Measurements from ENCODE around the gene MRPS7. TPM values are rescaled to one million over a fixed set of nuclear protein-coding genes. Genes with fewer than 3 reads are reported as not detected.
A peak's percentile ranks its signal among the peaks of the same experiment; 100 is the strongest.

MRPS7 gene
- total and polyA plus RNA-seq, 8 donors = 11.3 to 34.0 (median 20.0) TPM

DNA sequence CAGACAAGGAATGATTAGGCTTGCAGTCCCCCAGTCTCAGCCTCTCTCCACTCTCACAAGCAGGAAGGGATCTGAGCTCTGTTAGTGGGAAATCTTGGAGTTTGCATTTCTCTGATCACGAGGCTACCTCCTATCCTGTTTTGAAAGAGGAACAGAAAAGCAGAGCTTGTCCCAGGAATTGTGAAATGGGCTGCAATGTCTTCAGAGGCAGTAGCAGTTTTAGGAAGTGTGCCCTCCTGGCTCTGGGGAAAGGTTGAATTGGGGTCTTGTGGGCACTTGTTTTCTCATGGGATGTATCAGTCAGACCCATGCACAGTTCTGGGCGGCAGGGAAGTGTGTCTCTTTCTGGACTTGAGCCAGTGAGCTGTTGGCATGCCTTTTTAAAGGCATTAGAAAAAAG lies 33.4 kb upstream of the MRPS7 start:
- Histone ChIP-seq H3K36me3 (peaks cover 0 to 48% (median 16%) of the 10 kb centered on the region in 3 donors), H3K9me3 (no peaks in the 10 kb centered on the region), H3K4me1 (no peaks in the 10 kb centered on the region), H3K27me3 (no peaks in the 10 kb centered on the region), H3K4me3 (no peak overlapping the region), H3K27ac (peak overlapping the region in 1 of 4 donors; percentile 17)
- ATAC-seq (peak in 3 of 4 donors; percentile 17 to 65 (median 58)), DNase-seq (no peak), FAIRE-seq (no peak)
- WGBS, 2 donors = 63 to 78% methylated on average over 2 of the region's 2 CpGs
- intact Hi-C loops (cut with DNase I) = no loop called here
- no peak for TF ChIP-seq CTCF (IDR thresholded peaks at IDR 0.05)

- intact Hi-C loops (cut with DNase I) = no loop called here
- Histone ChIP-seq H3K4me3 (no peak overlapping the region), H3K9me3 (no peaks in the 10 kb centered on the region), H3K36me3 (peaks cover 0 to 48% (median 16%) of the 10 kb centered on the region in 3 donors), H3K27me3 (no peaks in the 10 kb centered on the region), H3K27ac (peak overlapping the region in 1 of 4 donors; percentile 17), H3K4me1 (no peaks in the 10 kb centered on the region)
- 80 to 82% methylated on average over 4 of the region's 4 CpGs for WGBS, 2 donors
- no peak for FAIRE-seq
- ATAC-seq = peak in 2 of 4 donors; percentile 49 to 51
- no peak for DNase-seq
- no peak for TF ChIP-seq CTCF (IDR thresholded peaks at IDR 0.05)
Measured at GRCh38 chr17:75228847-75229246, 32.8 kb upstream of the MRPS7 start.

DNA sequence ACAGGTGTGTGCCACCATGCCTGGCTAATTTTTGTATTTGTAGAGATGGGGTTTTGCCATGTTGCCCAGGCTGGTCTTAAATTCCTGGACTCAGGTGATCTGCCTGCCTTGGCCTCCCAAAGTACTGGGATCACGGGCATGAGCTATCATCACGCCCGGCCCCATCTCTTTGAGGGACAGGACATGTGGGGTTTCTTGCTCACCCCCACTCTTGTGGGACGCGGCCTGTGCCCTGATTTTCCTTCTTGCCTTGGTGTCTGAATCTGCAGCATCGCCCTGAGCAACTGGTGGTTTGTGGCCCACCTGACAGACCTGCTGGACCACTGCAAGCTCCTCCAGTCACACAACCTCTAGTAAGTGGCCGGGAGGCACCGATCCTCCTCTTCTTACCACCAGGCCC lies 30.6 kb upstream of the MRPS7 start:
- Histone ChIP-seq H3K4me1 (no peaks in the 10 kb centered on the region), H3K4me3 (no peak overlapping the region), H3K9me3 (no peaks in the 10 kb centered on the region), H3K27me3 (no peaks in the 10 kb centered on the region), H3K27ac (no peak overlapping the region), H3K36me3 (peaks cover 0 to 46% (median 19%) of the 10 kb centered on the region in 3 donors)
- FAIRE-seq (no peak), DNase-seq (no peak), ATAC-seq (no peak)
- 88 to 97% methylated on average over 8 of the region's 8 CpGs for WGBS, 2 donors
- TF ChIP-seq CTCF (IDR thresholded peaks at IDR 0.05) = no peak
- intact Hi-C loops (cut with DNase I) = no loop called here

DNA sequence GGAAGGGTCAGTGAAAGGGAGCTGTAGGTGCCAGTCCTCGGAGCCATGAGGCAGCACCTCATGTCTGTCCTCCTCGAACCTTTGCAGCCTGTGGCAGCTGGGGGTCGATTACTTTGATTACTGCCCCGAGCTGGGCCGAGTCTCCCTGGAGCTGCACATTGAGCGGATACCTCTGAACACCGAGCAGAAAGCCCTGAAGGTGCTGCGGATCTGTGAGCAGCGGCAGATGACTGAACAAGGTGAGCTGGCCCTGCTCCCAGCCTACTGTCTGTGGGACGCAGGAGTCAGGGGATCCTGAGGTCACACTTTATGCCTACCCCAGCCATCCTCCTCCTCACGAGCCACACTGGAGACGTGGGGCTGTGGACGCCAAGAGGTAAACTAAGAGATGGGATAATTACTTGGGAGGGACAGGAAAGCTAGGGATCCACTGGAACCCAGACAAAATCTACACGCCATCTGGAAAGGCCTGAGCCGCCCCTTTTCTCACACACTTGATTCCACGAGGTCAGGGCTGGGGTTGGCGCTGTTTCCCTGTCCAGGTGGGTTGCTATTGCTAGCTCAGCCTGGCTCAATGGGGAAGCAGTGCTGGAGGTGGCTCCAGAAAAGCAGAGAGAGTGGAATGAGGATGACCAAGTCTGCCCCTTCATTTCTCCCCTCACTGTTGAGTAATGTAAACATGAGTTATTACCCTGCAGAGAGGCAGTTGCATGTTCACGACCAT lies 29.8 kb upstream of the MRPS7 start:
- WGBS, 2 donors = 88 to 94% methylated on average over 18 of the region's 18 CpGs
- DNase-seq = no peak
- intact Hi-C loops (cut with DNase I) = no loop called here
- Histone ChIP-seq H3K9me3 (no peaks in the 10 kb centered on the region), H3K27ac (no peak overlapping the region), H3K36me3 (peaks cover 0 to 46% (median 16%) of the 10 kb centered on the region in 3 donors), H3K4me1 (no peaks in the 10 kb centered on the region), H3K4me3 (no peak overlapping the region), H3K27me3 (no peaks in the 10 kb centered on the region)
- no peak for TF ChIP-seq CTCF (IDR thresholded peaks at IDR 0.05)
- no peak for ATAC-seq
- no peak for FAIRE-seq

GRCh38 chr17:75232786-75233185 lies 28.9 kb upstream of the MRPS7 start:
- no peaks in the 10 kb centered on the region for H3K4me1 ChIP-seq
- no peak overlapping the region for H3K4me3 ChIP-seq
- peaks cover 0 to 54% (median 16%) of the 10 kb centered on the region in 3 donors for H3K36me3 ChIP-seq
- no peak for TF ChIP-seq CTCF (IDR thresholded peaks at IDR 0.05)
- H3K27me3 ChIP-seq = no peaks in the 10 kb centered on the region
- H3K9me3 ChIP-seq = no peaks in the 10 kb centered on the region
- 96 to 97% methylated on average over 13 of the region's 13 CpGs for WGBS, 2 donors
- intact Hi-C loops (cut with DNase I) = no loop called here
- no peak for FAIRE-seq
- ATAC-seq = no peak
- H3K27ac ChIP-seq = no peak overlapping the region
- DNase-seq = no peak
